ENCODE data around the gene PIK3CB. TPM values are rescaled to one million over a fixed set of nuclear protein-coding genes. Genes with fewer than 3 reads are reported as not detected.
"Not testable (repeated sequence)": the region's sequence is repeated elsewhere in the genome, so short reads cannot be mapped to it uniquely, and the experiment has no call there.

The PIK3CB gene
- total RNA-seq, 2 donors from 2014 or later, result 27.5 to 28.9 TPM

- H3K27me3 ChIP-seq (replicated peaks; ENCODE audit: insufficient read depth), result no peaks in the 10 kb centered on the region
- H3K9me3 ChIP-seq, result no peaks in the 10 kb centered on the region
- no peak overlapping the region for H3K4me3 ChIP-seq
- TF ChIP-seq POLR2A (IDR thresholded peaks at IDR 0.05), result no peak
- TF ChIP-seq CTCF (IDR thresholded peaks at IDR 0.05), result no peak
- TF ChIP-seq POLR2AphosphoS5 (IDR thresholded peaks at IDR 0.05), result no peak
- no peak overlapping the region for H3K27ac ChIP-seq
- WGBS, result 53% methylated on average over 3 of the region's 3 CpGs
- H3K4me1 ChIP-seq (replicated peaks), result no peaks in the 10 kb centered on the region
- DNase-seq (ENCODE audit: low spot score), result no peak
- no peaks in the 10 kb centered on the region for H3K36me3 ChIP-seq
- intact Hi-C loops (cut with DNase I), result no loop called here
Observed at GRCh38 chr3:138806376-138807080, 28.2 kb downstream of the PIK3CB start.

- no peak for DNase-seq (ENCODE audit: low spot score)
- Histone ChIP-seq H3K27me3 (replicated peaks; ENCODE audit: insufficient read depth) (no peaks in the 10 kb centered on the region), H3K4me3 (no peak overlapping the region), H3K9me3 (no peaks in the 10 kb centered on the region), H3K36me3 (no peaks in the 10 kb centered on the region), H3K27ac (no peak overlapping the region), H3K4me1 (replicated peaks) (no peaks in the 10 kb centered on the region)
- TF ChIP-seq CTCF (IDR thresholded peaks at IDR 0.05) (no peak), POLR2A (IDR thresholded peaks at IDR 0.05) (no peak), POLR2AphosphoS5 (IDR thresholded peaks at IDR 0.05) (no peak)
- 55% methylated on average over 2 of the region's 2 CpGs for WGBS
- intact Hi-C loops (cut with DNase I), result no loop called here
Observed at GRCh38 chr3:138803006-138803653, 31.6 kb downstream of the PIK3CB start.

DNA sequence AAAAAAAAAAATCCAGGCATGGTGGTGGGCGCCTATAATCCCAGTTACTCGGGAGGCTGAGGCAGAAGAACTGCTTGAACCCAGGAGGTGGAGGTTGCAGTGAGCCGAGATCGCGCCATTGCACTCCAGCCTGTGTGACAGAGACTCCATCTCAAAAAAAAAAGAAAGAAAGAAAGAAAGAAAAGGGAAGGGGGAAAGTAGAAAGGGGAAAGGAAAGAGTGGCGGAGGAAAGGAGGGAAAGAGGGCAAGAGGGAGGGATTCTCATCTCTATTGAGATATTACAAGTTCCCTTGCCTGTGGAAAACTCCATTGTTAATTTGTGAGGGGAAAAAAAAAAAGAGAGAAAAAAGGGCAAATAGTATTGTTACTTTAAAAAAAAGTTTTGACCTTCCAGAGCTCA lies 32.5 kb downstream of the PIK3CB start:
- 98% methylated on average over 6 of the region's 6 CpGs for WGBS
- intact Hi-C loops (cut with DNase I), result not testable (repeated sequence)

GRCh38 chr3:138801792-138802191 lies 32.9 kb downstream of the PIK3CB start:
- DNase-seq (ENCODE audit: low spot score), result no peak
- no peak overlapping the region for H3K4me3 ChIP-seq
- WGBS, result 91% methylated on average over 3 of the region's 3 CpGs
- no peaks in the 10 kb centered on the region for H3K9me3 ChIP-seq
- H3K36me3 ChIP-seq, result no peaks in the 10 kb centered on the region
- TF ChIP-seq CTCF (IDR thresholded peaks at IDR 0.05) (no peak), POLR2A (IDR thresholded peaks at IDR 0.05) (no peak), POLR2AphosphoS5 (IDR thresholded peaks at IDR 0.05) (no peak)
- H3K4me1 ChIP-seq (replicated peaks), result no peaks in the 10 kb centered on the region
- H3K27me3 ChIP-seq (replicated peaks; ENCODE audit: insufficient read depth), result no peaks in the 10 kb centered on the region
- H3K27ac ChIP-seq, result no peak overlapping the region
- intact Hi-C loops (cut with DNase I), result no loop called here

More for the DNA sequence above, 32.5 kb downstream of the PIK3CB start:
- H3K27ac ChIP-seq; H3K9me3 ChIP-seq; H3K4me1 ChIP-seq (replicated peaks); H3K4me3 ChIP-seq; DNase-seq (ENCODE audit: low spot score); H3K27me3 ChIP-seq (replicated peaks; ENCODE audit: insufficient read depth); H3K36me3 ChIP-seq: not testable (repeated sequence)

DNA sequence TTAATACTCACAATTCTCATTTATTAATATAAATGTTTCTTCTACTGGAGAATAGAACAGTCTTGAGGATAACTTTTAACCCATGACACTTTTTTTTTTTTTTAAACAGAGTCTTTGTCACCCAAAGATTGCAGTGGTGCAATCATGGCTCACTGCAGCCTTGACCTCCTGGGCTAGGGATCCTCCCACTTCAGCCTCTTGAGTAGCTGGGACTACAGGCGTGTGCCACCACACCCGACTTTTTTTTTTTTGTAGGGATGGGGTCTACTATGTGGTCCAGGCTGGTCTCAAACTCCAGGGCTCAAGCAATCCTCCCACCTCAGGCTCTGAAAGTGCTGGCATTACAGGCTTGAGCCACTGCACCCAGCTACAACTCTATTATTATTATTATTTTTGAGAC lies 34.5 kb downstream of the PIK3CB start:
- TF ChIP-seq CTCF (IDR thresholded peaks at IDR 0.05) (no peak), POLR2A (IDR thresholded peaks at IDR 0.05) (no peak)
- no peak overlapping the region for H3K27ac ChIP-seq

More for the DNA sequence above, 34.5 kb downstream of the PIK3CB start:
- no peak overlapping the region for H3K4me3 ChIP-seq
- no peaks in the 10 kb centered on the region for H3K4me1 ChIP-seq (replicated peaks)
- no peaks in the 10 kb centered on the region for H3K27me3 ChIP-seq (replicated peaks; ENCODE audit: insufficient read depth)
- no peak for DNase-seq (ENCODE audit: low spot score)
- H3K9me3 ChIP-seq, result no peaks in the 10 kb centered on the region
- H3K36me3 ChIP-seq, result no peaks in the 10 kb centered on the region
- intact Hi-C loops (cut with DNase I), result no loop called here
- 95% methylated on average over 2 of the region's 2 CpGs for WGBS

Measured in prostate gland (tissue), 2 donors.